IPS DF 4.7 (cell line): ENCODE results near the gene RUNX2.
A peak's percentile ranks its signal among the peaks of the same experiment; 100 is the strongest.

Experiments used
- DNase-seq: peaks from one replicate; pipeline ENCODE4 v3.0.0-alpha.2; 2013; ENCODE audit warnings: low spot score; ENCODE audit errors: extremely low read depth

Gene RUNX2

GRCh38 chr6:45479834-45480751 is 152.0 kb downstream of the RUNX2 start:
- DNase-seq: no peak

DNA sequence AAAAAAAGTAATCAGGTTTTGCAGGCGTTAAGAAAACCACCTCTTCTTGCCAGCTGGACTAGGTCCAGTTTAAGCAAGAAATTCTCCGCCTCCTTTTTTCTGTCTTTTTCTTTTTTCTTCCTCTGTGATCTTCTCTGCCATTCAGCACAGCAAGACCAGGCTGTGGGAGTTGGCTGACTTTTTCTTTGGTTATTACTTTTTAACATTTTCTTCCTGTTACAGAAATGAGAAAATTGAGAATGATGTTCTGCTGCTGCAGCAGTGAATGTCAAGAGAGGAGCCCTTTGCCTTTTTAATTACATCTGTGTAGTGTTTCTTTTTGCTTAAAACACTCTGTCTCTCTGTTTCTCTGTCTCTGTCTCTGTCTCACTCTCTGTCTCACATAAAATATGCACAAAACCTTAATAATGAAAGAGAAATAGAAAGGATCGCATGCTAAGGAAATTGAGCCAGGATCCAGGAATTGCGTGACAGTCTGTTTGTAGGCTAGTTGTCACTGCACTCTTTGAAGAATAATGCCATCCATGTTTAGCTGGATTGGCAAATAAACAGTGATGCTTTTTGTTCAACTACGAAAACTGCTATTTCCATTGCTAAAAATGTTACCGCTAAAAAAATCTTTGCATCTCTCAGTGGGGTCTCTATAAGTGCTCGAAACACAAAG is 152.8 kb downstream of the RUNX2 start:
- no peak for DNase-seq

- no peak for DNase-seq
These were observed 154.9 kb downstream of the RUNX2 start for GRCh38 chr6:45483021-45483420.

GRCh38 chr6:45483501-45483900 is 155.4 kb downstream of the RUNX2 start:
- no peak for DNase-seq

GRCh38 chr6:45486736-45487135 is 158.6 kb downstream of the RUNX2 start:
- no peak for DNase-seq

DNA sequence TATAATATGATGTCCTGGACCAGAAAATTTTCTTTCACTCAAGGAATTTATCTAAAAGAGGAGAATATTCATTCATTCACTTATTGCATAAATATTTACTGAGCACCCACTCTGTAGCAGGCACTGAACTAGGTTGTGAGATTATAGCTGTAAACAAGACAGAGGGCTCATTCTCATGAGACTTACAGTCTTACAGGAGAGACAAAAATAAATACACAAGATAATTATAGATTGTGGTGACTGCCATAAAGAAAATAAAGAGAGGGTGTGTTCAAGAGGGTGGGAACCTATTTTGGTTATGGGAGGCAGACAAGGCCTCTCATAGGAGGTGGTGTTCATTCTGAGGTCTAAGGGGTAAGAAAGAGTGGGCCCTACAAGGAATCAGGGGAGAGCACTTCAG is 159.5 kb downstream of the RUNX2 start:
- no peak for DNase-seq

DNA sequence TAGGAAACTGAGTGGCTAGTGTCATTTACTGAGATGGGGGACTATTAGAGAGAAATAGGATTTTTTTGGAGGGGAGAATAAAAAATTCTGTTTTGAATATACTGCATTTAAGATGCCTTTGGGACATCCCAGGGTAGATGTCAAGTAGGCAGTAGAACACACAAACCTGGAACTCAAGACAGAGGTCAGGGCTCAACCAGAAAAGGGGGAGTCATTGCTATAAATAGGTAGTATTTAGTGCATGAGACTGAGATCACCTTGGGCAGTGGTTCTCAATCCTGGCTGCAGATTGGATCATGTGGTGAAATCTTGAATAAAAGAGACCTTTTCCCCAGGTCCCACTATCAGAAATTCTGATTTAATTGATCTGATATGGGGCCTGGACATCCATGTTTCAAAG is 160.1 kb downstream of the RUNX2 start:
- no peak for DNase-seq

GRCh38 chr6:45488889-45489288 is 160.8 kb downstream of the RUNX2 start:
- no peak for DNase-seq

DNA sequence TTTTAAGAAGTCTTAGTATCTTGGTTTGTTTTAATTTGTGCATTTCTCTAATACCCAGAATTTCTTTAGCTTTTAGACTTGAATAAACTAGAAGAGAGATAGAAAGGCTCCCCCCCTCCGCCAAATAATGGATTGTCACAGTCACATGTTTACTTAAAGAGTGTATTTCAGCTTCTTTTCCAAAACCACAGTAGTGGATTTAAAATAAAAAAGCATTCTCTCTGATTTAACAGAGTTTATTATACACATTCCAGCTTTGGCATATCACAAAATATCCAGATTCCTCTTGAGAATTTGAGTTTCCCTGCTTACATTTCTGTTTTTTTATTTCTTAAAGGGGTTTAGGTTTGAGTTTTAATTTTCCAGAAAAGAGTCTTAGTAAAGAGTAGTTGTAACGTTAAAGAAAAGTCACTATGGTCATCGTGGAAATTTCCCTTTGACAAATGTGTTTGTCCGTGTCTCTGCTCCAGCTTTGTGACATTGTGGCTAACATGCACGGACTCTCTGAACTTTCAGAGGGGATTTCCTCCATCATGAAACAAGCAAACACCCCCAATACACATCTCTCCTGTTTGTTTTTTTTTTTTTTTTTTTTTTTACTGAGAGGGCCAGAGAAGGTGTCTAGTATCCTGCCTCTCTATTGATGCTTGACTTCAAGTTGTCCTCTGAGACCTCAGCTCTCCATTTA is 163.1 kb downstream of the RUNX2 start:
- DNase-seq: no peak

GRCh38 chr6:45491874-45492273 is 163.7 kb downstream of the RUNX2 start:
- no peak for DNase-seq

GRCh38 chr6:45493761-45494160 is 165.6 kb downstream of the RUNX2 start:
- DNase-seq: no peak

GRCh38 chr6:45494416-45495135 is 166.4 kb downstream of the RUNX2 start:
- DNase-seq: no peak

DNA sequence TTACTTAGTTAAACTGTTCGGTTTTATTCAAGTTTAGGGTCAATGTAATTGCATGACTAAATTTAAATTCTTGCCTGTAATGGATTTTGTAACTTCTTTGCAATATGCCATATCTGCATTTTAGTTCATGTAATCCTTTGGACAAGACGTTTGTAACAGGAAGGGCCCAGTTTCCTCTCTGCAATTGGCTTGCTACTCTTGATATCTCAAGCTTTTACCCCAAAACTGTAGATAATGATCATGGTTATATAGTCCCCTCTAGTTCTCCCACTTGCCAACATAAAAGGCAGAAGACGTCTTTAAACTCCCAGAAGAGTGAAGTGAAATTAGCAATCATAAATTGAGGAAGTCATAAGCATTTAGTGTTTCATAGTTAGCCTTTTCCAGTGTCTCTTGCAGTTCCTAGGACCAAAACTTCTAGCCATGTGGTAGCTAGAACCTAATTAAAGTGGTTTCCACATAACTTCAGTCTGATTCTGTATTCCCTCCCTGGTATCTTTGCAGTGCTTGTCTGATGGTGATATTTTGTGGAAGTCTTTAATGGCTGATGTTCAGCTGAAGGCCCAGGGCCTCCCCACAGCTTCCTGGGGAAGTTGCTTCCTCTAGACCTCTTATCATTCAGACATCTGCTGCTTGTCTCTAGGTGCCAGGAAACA is 167.4 kb downstream of the RUNX2 start:
- DNase-seq: no peak

- no peak for DNase-seq
These were observed 167.9 kb downstream of the RUNX2 start for GRCh38 chr6:45496085-45496433.

- DNase-seq: no peak
These were observed 170.5 kb downstream of the RUNX2 start for GRCh38 chr6:45498591-45498990.

DNA sequence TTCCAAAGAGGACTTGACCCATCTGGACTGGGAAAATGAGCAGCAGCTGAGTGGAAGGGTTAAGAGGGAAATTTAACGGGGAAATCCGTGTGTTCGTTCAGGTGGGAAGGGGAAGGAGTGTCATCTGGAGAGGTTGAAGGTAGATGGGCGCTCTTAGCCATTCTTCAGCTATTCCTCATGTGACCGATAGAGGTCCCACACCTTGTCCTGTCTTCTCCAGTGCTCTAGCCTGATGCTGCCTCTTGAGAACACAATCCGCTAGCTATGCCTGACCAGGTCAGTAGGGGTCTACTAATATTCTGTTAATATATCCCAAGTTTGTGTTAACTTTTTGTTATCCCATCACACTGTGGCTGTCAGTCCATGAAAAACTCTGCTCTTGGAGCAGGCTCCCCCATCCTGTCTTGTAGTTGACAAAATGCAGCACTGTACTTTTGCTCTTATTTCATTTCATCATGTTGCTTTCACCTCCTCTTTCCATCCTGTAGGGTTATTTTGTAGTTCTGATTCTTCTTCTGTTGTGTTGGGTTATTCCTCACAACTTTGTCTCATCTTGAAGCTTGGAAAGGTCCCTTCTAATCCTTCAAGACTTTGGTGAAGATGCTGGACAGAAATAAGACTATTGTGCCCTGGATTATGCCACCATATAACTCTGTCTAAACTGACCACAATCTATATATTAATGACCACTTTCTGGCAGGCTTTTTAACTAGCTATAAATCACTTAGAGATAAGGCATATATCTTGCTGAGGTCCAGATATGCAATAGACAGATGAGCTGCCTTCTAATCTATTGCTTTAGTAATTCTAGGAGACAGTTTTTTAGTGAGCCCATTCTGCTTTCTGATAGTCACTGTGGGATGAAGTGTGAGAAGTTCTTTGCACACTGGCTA is 173.0 kb downstream of the RUNX2 start:
- peak; percentile 84 for DNase-seq

DNA sequence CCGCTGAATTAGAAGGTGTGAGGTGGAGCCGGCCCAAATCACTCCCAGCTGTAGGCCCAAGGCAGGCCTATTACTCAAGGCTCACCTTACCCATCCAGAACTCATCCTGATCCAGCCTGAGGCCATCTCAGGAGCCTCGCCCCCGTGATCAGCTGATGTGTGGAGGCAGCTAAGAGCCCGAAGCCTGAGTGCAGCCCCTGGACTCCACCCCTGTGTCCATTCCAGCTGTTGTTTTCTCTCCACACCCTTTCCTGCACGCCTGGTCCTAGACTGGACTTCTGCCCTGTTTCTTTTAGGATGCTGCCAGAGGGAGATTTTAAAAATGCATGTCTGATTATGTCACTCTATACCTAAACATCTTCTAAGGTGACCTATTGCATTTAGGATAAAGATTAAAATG is 174.3 kb downstream of the RUNX2 start:
- no peak for DNase-seq

- DNase-seq: peak; percentile 64
These were observed 176.8 kb downstream of the RUNX2 start for GRCh38 chr6:45504947-45505346.

DNA sequence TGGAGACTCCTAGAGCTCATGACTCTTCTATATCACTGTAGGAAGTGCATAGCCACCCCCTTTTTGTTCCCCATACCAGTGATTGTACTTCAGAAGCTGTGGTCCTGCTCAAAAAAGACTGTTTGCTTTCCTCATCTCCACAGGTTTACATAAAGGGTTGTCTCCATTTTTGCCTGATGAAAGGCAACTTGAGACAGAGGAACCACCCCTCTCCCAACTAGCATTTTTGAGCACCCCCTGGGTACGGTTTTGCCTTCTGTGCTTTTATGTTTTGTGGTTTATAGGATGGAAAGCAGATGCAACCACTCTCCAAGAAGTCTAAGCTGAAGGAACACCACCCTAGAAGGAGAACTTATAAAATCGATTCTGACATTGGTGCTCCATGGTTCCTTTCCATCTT is 177.3 kb downstream of the RUNX2 start:
- no peak for DNase-seq

DNA sequence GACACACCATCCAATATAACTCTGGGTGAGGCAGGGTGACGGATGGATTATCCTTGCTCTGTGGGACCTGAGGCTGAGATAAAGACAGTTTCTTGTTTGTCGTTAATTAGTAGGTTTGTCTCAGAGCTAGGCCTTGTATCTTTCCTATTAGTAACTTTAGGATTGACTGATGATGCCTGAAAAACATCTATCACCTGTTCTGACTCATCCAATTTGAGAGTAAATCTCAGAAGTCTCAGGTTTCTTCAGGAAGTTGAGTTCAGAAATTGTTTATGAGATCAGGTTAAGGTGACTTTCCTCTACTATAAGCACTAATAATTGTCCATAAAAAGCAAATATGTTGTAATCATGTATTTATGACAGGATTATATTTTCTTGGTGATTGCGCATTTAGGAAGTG is 179.1 kb downstream of the RUNX2 start:
- no peak for DNase-seq
